ENCODE data around the gene MAP2.

MAP2 gene

GRCh38 chr2:209416913-209417312 lies 6.9 kb upstream of the MAP2 start:
- ChIA-PET CTCF (no interaction called here), POLR2A (ENCODE audit: low non-redundant PET) (no interaction called here)
- TF ChIP-seq, protein P1, sequence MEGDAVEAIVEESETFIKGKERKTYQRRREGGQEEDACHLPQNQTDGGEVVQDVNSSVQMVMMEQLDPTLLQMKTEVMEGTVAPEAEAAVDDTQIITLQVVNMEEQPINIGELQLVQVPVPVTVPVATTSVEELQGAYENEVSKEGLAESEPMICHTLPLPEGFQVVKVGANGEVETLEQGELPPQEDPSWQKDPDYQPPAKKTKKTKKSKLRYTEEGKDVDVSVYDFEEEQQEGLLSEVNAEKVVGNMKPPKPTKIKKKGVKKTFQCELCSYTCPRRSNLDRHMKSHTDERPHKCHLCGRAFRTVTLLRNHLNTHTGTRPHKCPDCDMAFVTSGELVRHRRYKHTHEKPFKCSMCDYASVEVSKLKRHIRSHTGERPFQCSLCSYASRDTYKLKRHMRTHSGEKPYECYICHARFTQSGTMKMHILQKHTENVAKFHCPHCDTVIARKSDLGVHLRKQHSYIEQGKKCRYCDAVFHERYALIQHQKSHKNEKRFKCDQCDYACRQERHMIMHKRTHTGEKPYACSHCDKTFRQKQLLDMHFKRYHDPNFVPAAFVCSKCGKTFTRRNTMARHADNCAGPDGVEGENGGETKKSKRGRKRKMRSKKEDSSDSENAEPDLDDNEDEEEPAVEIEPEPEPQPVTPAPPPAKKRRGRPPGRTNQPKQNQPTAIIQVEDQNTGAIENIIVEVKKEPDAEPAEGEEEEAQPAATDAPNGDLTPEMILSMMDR (conservative IDR thresholded peaks at IDR 0.05; ENCODE audit: low read depth): no peak

GRCh38 chr2:209422191-209422754 lies 1.6 kb upstream of the MAP2 start:
- no peak for DNase-seq (ENCODE audit: low spot score)
- H3K27ac ChIP-seq: no peak overlapping the region
- CTCF ChIA-PET: interaction anchor here (0.5 to 4.3 kb wide), 4 partner anchors 40 to 113 kb away, joined by 3 to 57 read pairs (median 4); no protein-coding TSS in a partner anchor
- POLR2A ChIA-PET (ENCODE audit: low non-redundant PET): no interaction called here
- TF ChIP-seq, protein P1 (conservative IDR thresholded peaks at IDR 0.05; ENCODE audit: low read depth): no peak

More at GRCh38 chr2:209416913-209417312, 6.9 kb upstream of the MAP2 start:
- no peak overlapping the region for H3K27ac ChIP-seq
- no peak for DNase-seq (ENCODE audit: low spot score)

DNA sequence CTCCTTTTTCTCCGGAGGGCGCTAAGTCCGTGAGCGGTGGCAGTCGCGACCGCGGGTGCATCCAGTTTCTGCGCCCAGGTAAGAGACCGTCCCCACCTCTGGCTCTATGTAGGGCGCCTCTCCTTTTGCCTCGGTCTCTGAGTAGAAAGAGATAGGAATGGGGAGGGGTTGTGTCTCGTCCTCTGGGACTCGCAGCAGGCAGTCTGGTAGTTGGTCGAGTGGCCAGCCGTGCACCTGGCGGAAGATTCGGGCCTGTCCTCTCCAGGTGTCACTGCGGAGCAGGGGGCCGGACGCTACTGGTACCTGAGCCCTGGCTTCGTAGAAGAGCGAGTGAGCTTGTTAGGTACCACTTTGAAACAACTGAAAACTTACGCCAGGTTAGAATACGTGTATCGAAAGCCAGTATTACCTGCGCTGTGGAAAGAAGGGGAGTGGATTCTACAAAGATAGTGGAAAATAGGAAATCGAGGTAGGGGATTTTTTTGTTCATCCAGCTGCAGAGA lies 403 bp downstream of the MAP2 start:
- no peak overlapping the region for H3K27ac ChIP-seq
- ChIA-PET CTCF (interaction anchor here (0.6 to 4.3 kb wide), 19 partner anchors 17 to 531 kb away, joined by 3 to 57 read pairs (median 5); no protein-coding TSS in a partner anchor), POLR2A (ENCODE audit: low non-redundant PET) (no interaction called here)
- TF ChIP-seq, protein P1 (conservative IDR thresholded peaks at IDR 0.05; ENCODE audit: low read depth): no peak
- peak; percentile 21 for DNase-seq (ENCODE audit: low spot score)

GRCh38 chr2:209424781-209425470 lies 1.1 kb downstream of the MAP2 start:
- CTCF ChIA-PET: interaction anchor here (0.5 to 4.3 kb wide), 11 partner anchors 15 to 758 kb away, joined by 3 to 57 read pairs (median 5); no protein-coding TSS in a partner anchor
- DNase-seq (ENCODE audit: low spot score): no peak
- POLR2A ChIA-PET (ENCODE audit: low non-redundant PET): no interaction called here
- no peak overlapping the region for H3K27ac ChIP-seq
- TF ChIP-seq, protein P1 (conservative IDR thresholded peaks at IDR 0.05; ENCODE audit: low read depth): no peak

DNA sequence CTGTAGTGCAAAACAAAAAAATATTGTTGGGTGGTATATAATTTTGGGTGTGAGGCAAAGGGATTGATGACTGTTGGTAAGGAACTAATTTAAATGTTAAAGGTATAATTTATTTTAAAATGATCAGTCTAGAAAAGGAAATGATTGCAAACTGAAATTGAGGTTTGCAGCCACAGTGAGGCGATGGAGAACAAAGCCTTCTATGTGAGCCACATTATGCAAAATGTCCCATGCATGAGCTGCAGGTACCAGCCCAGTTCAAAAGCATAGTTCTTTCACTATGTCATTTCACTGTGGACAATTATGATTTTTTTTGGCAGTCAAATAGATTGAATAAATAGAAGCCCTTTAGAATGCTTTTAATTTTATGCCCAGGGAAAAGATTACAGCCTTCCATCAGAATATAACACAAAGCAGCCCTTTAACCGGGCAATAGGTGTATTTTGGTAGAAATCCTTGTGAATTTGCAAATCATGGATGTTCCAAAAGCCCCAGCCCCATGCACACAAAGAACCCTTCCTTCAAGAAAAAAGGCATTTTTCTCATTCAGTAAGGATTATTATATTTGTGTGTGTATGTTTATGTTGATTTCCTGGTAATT lies 1.7 kb downstream of the MAP2 start:
- ChIA-PET CTCF (interaction anchor here (0.5 to 4.3 kb wide), 11 partner anchors 16 to 758 kb away, joined by 3 to 57 read pairs (median 3); no protein-coding TSS in a partner anchor), POLR2A (ENCODE audit: low non-redundant PET) (no interaction called here)
- DNase-seq (ENCODE audit: low spot score): peak; percentile 46
- H3K27ac ChIP-seq: no peak overlapping the region
- TF ChIP-seq, protein P1 (conservative IDR thresholded peaks at IDR 0.05; ENCODE audit: low read depth): peak; percentile 73

DNA sequence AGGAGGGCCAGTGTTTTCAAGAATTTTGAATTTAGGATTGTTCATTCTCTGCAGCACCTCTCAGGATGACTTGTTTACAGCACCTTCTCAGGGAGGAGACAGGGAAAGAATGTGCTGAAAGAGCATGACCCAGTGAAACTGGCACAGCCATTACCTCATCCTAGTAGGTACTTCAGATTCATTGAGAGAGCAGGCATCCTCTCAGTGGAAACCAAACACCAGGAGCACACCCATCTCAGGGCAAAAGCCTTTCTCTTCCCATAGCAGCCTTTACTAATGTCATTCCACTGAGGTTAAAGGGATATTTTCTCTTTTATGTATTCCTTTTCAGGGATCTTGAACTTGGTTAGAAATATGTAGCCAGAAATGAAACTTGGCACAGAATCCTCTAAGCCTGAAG lies 2.6 kb downstream of the MAP2 start:
- no peak overlapping the region for H3K27ac ChIP-seq
- peak; percentile 8 for DNase-seq (ENCODE audit: low spot score)
- TF ChIP-seq, protein P1 (conservative IDR thresholded peaks at IDR 0.05; ENCODE audit: low read depth): no peak
- ChIA-PET POLR2A (ENCODE audit: low non-redundant PET) (no interaction called here), CTCF (interaction anchor here (1.1 kb wide), 1 partner anchor 123 kb away, joined by 3 read pairs; no protein-coding TSS in a partner anchor)

Measured in RWPE1 (cell line).